Mucosa of stomach (tissue), 1 donor: ENCODE data around the gene LDB2.

Experiments
- H3K27me3 ChIP-seq: one replicate; pipeline ENCODE4 v1.7.0; 2013; ENCODE audit warnings: mild to moderate bottlenecking, low read length; ENCODE audit not compliant: control insufficient read depth, insufficient read depth
- H3K36me3 ChIP-seq: one replicate; pipeline ENCODE4 v1.7.0; 2013; ENCODE audit warnings: low read length; ENCODE audit not compliant: control insufficient read depth, insufficient read depth
- H3K4me1 ChIP-seq: one replicate; pipeline ENCODE4 v1.7.0; 2013; ENCODE audit warnings: mild to moderate bottlenecking, low read length; ENCODE audit not compliant: control insufficient read depth, insufficient read depth
- H3K4me3 ChIP-seq: one replicate; pipeline ENCODE4 v1.7.0; 2013; ENCODE audit warnings: low read length
- H3K9ac ChIP-seq: one replicate; pipeline ENCODE4 v1.7.0; 2013; ENCODE audit warnings: mild to moderate bottlenecking, low read length, moderate library complexity
- H3K9me3 ChIP-seq: one replicate; pipeline ENCODE4 v1.7.0; 2013; ENCODE audit warnings: mild to moderate bottlenecking, low read length, moderate library complexity; ENCODE audit not compliant: control insufficient read depth
- donor health status: Pancreatic carcinoma.

The LDB2 gene

DNA sequence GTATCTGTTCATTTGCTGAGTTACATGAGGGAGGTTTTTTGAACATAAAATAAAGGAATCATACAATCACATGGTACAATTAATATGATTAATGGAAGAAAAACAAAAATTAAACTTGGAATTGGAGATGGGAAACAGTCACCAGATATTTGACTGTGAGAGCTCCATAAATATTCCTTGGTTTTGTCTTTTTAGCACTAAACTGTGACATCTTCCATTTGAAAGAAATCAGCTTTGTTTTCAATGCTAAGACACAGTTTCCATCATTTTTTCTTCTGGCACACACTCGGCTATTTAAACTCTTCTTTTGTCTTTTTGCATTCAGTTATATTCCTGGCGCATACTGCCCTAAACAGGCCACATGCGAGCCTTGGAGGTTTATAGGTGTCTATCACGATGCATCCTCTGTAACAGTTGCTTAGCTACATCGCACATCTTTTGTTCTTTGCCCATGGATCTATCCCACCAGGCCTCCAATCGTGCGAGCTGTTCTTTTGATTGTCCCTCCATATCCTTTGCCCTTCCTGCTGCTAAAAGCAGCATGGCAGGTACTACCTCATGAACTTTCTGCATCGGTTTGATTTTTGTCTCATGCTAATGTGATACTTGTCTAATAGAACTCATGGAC, 158.3 kb downstream of the LDB2 start:
- no peaks in the 10 kb centered on the region for H3K36me3 ChIP-seq
- peaks cover 5% of the 10 kb centered on the region for H3K4me1 ChIP-seq
- H3K27me3 ChIP-seq: no peaks in the 10 kb centered on the region
- no peak overlapping the region for H3K4me3 ChIP-seq
- H3K9me3 ChIP-seq: no peaks in the 10 kb centered on the region
- H3K9ac ChIP-seq: no peak overlapping the region

DNA sequence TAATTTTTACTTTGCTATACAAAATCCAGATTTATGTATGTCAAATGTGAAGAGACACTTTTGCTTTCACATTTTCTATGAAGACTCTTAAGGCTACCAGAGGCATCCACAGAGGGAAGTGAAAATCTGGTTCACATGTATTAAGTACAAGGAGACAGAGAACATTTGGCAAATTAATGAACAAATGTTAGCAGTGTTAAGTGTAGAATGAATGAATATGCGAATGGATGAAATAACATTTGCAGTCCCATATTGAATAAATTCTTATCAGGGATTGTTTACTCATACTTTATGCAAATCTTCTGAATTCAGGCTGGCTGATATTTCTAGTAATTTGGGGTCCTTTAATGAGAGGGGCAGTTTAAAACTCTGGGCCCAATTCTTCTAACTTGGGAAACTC, 159.9 kb downstream of the LDB2 start:
- Histone ChIP-seq H3K4me3 (no peak overlapping the region), H3K9me3 (no peaks in the 10 kb centered on the region), H3K27me3 (no peaks in the 10 kb centered on the region), H3K9ac (no peak overlapping the region), H3K36me3 (no peaks in the 10 kb centered on the region), H3K4me1 (no peaks in the 10 kb centered on the region)

DNA sequence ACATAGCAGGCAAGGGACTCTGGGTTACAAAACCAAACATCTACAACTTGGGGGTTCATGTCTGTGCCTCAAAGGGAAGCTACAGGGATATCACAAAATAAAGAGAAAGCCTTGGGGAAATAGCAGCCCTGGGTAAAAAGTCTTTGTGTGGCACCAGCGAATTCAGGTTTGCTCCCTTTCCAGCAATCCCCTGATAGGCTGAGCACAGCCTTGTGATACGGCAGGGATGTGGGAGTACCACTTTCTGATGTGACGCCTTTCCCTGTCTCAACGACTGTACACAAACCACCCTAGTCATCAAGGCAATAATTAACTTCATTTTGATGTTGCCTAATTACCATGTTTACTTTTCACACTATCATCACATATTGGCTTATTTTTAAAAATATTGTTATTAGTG, 164.9 kb downstream of the LDB2 start:
- Histone ChIP-seq H3K4me1 (no peaks in the 10 kb centered on the region), H3K36me3 (no peaks in the 10 kb centered on the region), H3K9me3 (no peaks in the 10 kb centered on the region), H3K9ac (no peak overlapping the region), H3K4me3 (no peak overlapping the region), H3K27me3 (no peaks in the 10 kb centered on the region)

DNA sequence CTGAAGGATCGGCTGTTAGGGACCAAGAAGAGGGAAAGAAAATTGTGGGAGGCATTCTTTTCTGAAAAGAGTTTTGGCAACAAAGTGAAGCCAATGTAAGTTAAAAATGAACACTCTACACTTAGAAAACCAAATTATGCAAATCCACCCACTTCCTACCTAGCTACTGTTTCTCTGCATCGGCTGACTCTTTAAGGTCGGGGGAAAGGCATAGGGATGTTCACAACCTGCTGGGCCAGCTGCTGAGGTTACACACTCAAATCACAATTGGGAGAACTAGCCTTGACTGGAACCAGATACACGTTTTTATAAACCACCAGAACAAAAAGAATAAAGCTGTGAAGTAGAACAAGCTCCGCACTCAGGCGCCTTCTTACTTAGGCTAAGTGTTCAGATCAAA, 165.7 kb downstream of the LDB2 start:
- no peaks in the 10 kb centered on the region for H3K27me3 ChIP-seq
- no peak overlapping the region for H3K9ac ChIP-seq
- no peaks in the 10 kb centered on the region for H3K9me3 ChIP-seq
- no peaks in the 10 kb centered on the region for H3K4me1 ChIP-seq
- H3K4me3 ChIP-seq: no peak overlapping the region
- no peaks in the 10 kb centered on the region for H3K36me3 ChIP-seq

DNA sequence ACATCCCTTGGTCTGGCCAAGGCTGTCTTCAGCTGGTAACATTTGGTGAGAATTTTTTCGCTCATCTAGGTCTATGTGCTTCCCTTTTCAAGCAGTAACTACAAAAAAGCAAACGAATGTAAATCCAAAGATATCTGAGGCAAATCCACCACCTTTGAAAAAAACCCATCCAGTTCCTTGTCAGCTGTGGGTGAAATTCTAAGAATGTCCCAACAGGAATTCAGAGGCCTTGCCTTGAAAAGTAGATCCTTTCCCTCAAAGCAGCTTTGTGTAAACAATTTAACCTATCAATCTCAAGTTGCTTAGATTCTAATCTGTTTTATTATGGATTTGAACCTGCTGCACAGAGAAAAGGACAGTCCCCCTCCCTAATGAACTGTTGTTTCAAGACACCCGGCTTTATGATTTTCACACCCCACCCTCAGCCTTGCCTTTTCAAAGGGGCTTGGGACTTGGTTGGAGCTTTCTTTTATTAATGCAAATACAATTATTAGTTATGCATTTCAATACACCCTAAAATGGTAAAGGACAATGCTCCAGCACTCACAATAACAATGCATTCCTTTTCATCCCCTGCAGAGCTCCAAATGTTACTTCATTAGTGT, 166.6 kb downstream of the LDB2 start:
- H3K27me3 ChIP-seq: no peaks in the 10 kb centered on the region
- no peaks in the 10 kb centered on the region for H3K4me1 ChIP-seq
- H3K36me3 ChIP-seq: no peaks in the 10 kb centered on the region
- no peak overlapping the region for H3K9ac ChIP-seq
- no peaks in the 10 kb centered on the region for H3K9me3 ChIP-seq
- H3K4me3 ChIP-seq: no peak overlapping the region

DNA sequence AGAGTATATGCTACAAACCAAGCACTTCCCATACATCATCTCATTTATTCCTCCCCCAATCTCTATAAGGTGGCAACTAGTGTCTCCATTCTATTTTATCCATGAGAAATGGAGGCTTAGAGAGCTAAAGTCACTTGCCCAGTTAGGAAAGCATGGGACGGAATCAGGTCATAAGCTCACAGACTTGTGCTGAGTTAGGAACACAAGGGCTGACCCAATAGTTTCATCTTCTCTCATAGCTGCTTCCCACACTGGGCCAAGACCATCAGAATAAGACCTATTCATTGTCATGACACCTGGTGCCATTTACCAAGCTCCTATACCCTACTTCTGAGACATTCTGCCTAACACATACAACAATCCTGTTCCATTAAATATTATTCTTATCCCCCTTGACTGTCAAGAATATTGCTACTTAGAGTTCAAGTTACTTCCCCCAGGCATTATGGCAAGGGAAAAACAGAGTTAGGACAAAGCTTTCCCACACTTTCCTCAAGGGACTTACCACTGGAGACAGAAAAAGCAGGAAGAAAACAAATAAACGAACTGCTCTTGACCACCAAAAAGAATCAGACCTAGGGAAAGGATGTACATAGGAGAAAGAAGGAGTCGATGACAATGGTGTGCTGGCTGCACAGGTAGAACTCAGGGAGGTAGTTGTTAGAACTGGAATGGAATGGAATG, 167.8 kb downstream of the LDB2 start:
- H3K9ac ChIP-seq: no peak overlapping the region
- H3K9me3 ChIP-seq: no peaks in the 10 kb centered on the region
- H3K36me3 ChIP-seq: no peaks in the 10 kb centered on the region
- no peak overlapping the region for H3K4me3 ChIP-seq
- no peaks in the 10 kb centered on the region for H3K27me3 ChIP-seq
- no peaks in the 10 kb centered on the region for H3K4me1 ChIP-seq

DNA sequence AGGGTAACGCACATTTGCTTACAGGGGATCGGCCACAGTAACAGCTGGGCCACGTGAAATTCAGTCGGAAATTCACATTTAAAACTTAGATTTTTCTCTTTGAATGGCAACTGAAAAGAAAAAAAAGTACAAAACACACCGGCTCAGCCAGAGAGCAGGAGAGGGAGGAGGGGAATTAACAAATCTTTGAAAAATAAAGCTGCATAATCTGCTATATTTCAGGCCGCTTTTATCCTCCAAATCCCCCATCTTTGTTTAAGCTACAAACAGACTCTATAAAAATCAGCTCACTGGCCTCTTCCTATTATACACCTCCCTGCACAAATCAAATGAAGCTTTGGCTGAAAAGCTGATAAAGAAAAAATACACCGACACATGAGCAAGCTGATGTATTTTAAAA, 169.1 kb downstream of the LDB2 start:
- Histone ChIP-seq H3K9me3 (no peaks in the 10 kb centered on the region), H3K4me3 (no peak overlapping the region), H3K27me3 (no peaks in the 10 kb centered on the region), H3K9ac (no peak overlapping the region), H3K4me1 (peaks cover 9% of the 10 kb centered on the region), H3K36me3 (no peaks in the 10 kb centered on the region)

DNA sequence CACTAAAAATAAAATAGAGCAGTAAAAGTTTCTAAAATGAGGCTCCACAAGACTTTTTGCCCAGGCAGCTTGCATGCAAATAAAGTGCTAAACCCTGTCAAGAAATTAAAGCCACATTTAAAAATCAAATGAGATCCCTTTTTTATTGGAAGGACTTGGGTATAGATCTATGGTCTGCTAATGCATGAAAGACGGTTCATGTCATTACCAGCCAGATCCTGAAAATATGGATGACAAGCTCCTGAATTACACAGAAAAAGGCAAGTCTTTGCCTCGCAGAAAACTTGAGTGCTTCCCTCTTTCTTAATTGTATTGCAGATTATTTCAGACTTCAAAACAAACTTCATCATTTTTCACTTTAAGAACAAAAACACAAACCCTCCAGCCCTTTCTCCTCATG, 169.6 kb downstream of the LDB2 start:
- Histone ChIP-seq H3K4me1 (peaks cover 14% of the 10 kb centered on the region), H3K9ac (no peak overlapping the region), H3K4me3 (no peak overlapping the region), H3K9me3 (no peaks in the 10 kb centered on the region), H3K27me3 (no peaks in the 10 kb centered on the region), H3K36me3 (no peaks in the 10 kb centered on the region)

DNA sequence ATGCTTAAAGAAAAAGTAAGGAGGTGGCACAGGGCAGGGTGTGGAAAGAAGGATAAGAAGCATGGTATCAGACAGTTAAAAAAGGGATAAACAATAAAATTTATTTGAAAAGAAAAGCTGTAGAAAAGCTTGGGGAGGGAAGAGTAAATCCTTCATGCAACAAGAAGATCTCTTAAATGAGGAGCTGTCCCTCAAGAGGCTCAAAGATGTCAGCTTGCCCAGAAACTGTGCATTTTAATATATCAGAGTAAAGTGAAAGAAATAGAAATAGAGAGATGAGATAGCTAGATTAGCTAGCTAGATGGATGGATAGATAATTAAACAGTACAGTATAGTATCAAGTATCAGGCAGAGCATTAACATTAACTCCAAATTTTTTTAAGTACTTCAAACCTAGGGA, 170.3 kb downstream of the LDB2 start:
- H3K27me3 ChIP-seq: no peaks in the 10 kb centered on the region
- no peak overlapping the region for H3K9ac ChIP-seq
- H3K36me3 ChIP-seq: no peaks in the 10 kb centered on the region
- no peak overlapping the region for H3K4me3 ChIP-seq
- H3K4me1 ChIP-seq: peaks cover 15% of the 10 kb centered on the region
- H3K9me3 ChIP-seq: no peaks in the 10 kb centered on the region

DNA sequence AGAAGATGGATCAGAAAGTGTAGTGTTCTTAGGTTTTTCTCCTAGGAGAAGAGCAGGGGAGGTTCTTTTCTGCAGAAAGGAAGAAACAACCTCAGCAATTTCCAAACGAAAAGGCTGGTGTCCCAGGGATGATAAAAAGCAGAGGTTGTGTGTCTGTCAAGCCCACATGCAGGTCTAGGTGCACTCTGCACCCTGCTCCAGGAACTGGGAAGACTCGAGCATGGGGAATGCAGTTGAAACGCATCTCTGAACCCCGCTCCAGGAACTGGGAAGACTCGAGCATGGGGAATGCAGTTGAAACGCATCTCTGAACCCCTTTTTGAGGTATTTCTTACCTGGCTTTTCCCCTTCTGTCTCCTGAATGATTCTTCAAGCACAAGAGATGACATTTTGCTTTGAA, 171.2 kb downstream of the LDB2 start:
- Histone ChIP-seq H3K4me1 (peaks cover 20% of the 10 kb centered on the region), H3K4me3 (no peak overlapping the region), H3K9me3 (peaks cover 7% of the 10 kb centered on the region), H3K36me3 (no peaks in the 10 kb centered on the region), H3K9ac (no peak overlapping the region), H3K27me3 (no peaks in the 10 kb centered on the region)

DNA sequence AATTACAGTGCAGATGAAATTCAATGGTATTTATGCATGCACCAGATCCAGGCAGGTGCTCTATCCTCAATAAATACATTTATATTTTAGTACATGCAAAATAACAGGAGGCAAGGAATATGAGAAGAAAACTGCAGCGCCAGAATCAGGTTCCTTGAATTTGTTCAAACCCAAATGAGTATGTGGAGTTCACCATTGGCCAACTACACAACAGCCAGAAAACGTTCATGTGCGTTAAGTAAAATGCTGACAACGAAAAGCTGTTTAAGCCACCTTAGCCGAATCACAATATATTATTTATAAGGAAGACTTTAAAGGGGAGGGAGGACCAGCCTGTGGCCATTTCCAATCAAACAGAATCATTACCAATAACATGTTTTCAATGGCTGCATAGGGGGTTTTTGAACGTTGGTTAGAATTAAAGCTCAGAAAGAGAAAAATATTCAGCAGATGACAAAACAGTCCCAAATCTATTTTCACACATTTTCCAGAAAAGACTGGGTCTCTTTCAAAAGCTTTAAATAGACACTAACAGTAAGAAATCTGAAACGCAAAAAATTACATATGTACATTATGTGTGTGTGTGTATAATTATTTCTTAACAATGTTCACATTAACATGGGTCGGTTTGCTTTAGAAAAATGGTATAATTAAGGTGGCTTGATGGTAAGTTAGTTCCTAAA, 171.9 kb downstream of the LDB2 start:
- H3K9me3 ChIP-seq: peaks cover 10% of the 10 kb centered on the region
- H3K4me1 ChIP-seq: peaks cover 23% of the 10 kb centered on the region
- H3K9ac ChIP-seq: no peak overlapping the region
- no peak overlapping the region for H3K4me3 ChIP-seq
- H3K36me3 ChIP-seq: no peaks in the 10 kb centered on the region
- H3K27me3 ChIP-seq: no peaks in the 10 kb centered on the region

DNA sequence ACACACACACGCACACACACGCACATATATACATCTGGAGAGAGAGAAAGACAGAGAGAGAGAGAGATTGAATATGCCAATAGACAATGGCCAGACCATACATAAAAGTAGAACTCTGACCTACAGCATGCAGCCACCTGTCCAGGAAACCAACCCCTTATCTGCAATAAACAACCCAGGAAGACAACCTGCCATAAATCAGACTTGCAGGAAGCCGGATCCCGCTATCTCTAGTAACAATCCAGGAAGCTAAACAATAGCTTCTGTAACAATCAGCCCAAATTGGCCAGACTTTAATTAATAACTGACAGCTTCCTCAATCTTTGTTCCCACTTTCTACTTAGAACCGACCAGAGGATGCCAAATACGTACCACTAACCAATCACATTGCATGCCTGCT, 173.2 kb downstream of the LDB2 start:
- Histone ChIP-seq H3K4me1 (peaks cover 28% of the 10 kb centered on the region), H3K36me3 (no peaks in the 10 kb centered on the region), H3K4me3 (no peak overlapping the region), H3K9ac (no peak overlapping the region), H3K27me3 (no peaks in the 10 kb centered on the region), H3K9me3 (peaks cover 10% of the 10 kb centered on the region)
